Progenitor cell of endocrine pancreas (in vitro differentiated cells): Measurements from ENCODE around the gene TBC1D4. TPM values are rescaled to one million over a fixed set of nuclear protein-coding genes. Genes with fewer than 3 reads are reported as not detected.

ENCODE experiments used
- DNase-seq: peaks from one replicate; pipeline ENCODE4 v3.0.0; 2021; ENCODE audit warnings: low spot score; ENCODE audit not compliant: unreplicated experiment
- H3K27ac Mint-ChIP-seq: 2 replicates; pipeline ENCODE4 v1.8.0; 2021; ENCODE audit warnings: mild to moderate bottlenecking, moderate library complexity, mixed read lengths
- H3K27me3 Mint-ChIP-seq: 2 replicates; pipeline ENCODE4 v1.8.0; 2021; ENCODE audit warnings: mixed read lengths
- H3K36me3 Mint-ChIP-seq: 2 replicates; pipeline ENCODE4 v1.8.0; 2022; ENCODE audit warnings: mixed read lengths; ENCODE audit not compliant: insufficient read depth
- H3K4me1 Mint-ChIP-seq: 2 replicates; pipeline ENCODE4 v1.8.0; 2021; ENCODE audit warnings: low read depth, mixed read lengths
- H3K4me3 Mint-ChIP-seq: 2 replicates; pipeline ENCODE4 v1.8.0; 2021; ENCODE audit warnings: low read depth, mild to moderate bottlenecking, moderate library complexity, mixed read lengths
- H3K9me3 Mint-ChIP-seq: 2 replicates; pipeline ENCODE4 v1.8.0; 2021; ENCODE audit warnings: low read depth, mixed read lengths
- CTCF ChIP-seq: fragments of 200-600 bp; sonication (generic); IDR thresholded peaks from one replicate; pipeline ENCODE4 v1.5.0; 2021; ENCODE audit warnings: antibody characterized with exemption, mild to moderate bottlenecking; ENCODE audit not compliant: unreplicated experiment
- total RNA-seq: library from RNA; stranded (reverse); gene quantifications from 2 replicates; pipeline ENCODE4 v1.2.1, GENCODE V29; 2021

TBC1D4 gene
- total RNA-seq, 1 donor from 2014 or later: 13.7 TPM

- Mint-ChIP-seq H3K27ac (no peak overlapping the region), H3K36me3 (peaks cover 4% of the 10 kb centered on the region), H3K27me3 (peaks cover 5% of the 10 kb centered on the region), H3K9me3 (no peaks in the 10 kb centered on the region), H3K4me3 (no peak overlapping the region), H3K4me1 (peaks cover 20% of the 10 kb centered on the region)
- DNase-seq: no peak
- TF ChIP-seq CTCF: no peak
These were observed 181.8 kb downstream of the TBC1D4 start for GRCh38 chr13:75299913-75300862.

- peak overlapping the region; percentile 49 for H3K27ac Mint-ChIP-seq
- H3K4me1 Mint-ChIP-seq: peaks cover 20% of the 10 kb centered on the region
- H3K4me3 Mint-ChIP-seq: no peak overlapping the region
- peaks cover 5% of the 10 kb centered on the region for H3K27me3 Mint-ChIP-seq
- H3K9me3 Mint-ChIP-seq: no peaks in the 10 kb centered on the region
- no peak for TF ChIP-seq CTCF
- no peak for DNase-seq
- no peaks in the 10 kb centered on the region for H3K36me3 Mint-ChIP-seq
These were observed 182.7 kb downstream of the TBC1D4 start for GRCh38 chr13:75299246-75299645.

- Mint-ChIP-seq H3K9me3 (no peaks in the 10 kb centered on the region), H3K4me1 (peaks cover 15% of the 10 kb centered on the region), H3K27ac (no peak overlapping the region), H3K27me3 (peaks cover 5% of the 10 kb centered on the region), H3K36me3 (no peaks in the 10 kb centered on the region), H3K4me3 (no peak overlapping the region)
- no peak for DNase-seq
- no peak for TF ChIP-seq CTCF
These were observed 185.3 kb downstream of the TBC1D4 start for GRCh38 chr13:75296641-75297040.

- Mint-ChIP-seq H3K27ac (no peak overlapping the region), H3K9me3 (no peaks in the 10 kb centered on the region), H3K36me3 (no peaks in the 10 kb centered on the region), H3K4me3 (no peak overlapping the region), H3K27me3 (peaks cover 5% of the 10 kb centered on the region), H3K4me1 (peaks cover 15% of the 10 kb centered on the region)
- no peak for TF ChIP-seq CTCF
- DNase-seq: no peak
These were observed 186.8 kb downstream of the TBC1D4 start for GRCh38 chr13:75295201-75295600.

- Mint-ChIP-seq H3K27ac (no peak overlapping the region), H3K4me1 (peaks cover 10% of the 10 kb centered on the region), H3K36me3 (no peaks in the 10 kb centered on the region), H3K27me3 (peaks cover 5% of the 10 kb centered on the region), H3K9me3 (no peaks in the 10 kb centered on the region), H3K4me3 (no peak overlapping the region)
- TF ChIP-seq CTCF: no peak
- DNase-seq: no peak
These were observed 187.9 kb downstream of the TBC1D4 start for GRCh38 chr13:75294110-75294509.
